Upper lobe of left lung (tissue), 4 donors: ENCODE measurements around the gene STUB1.

Experiments used
- EP300 ChIP-seq, 4 donors: sonication (generic); formaldehyde crosslinking; IDR thresholded peaks; one replicate each; pipeline ENCODE4 v1.5.1; 2017; ENCODE audit warnings: antibody characterized with exemption in 4 of 4, control low read depth in 2 of 4
- POLR2A ChIP-seq, 4 donors: fragments of 450-650 bp; IDR thresholded peaks; one replicate each; pipeline ENCODE4 v1.5.1; 2016 to 2017; ENCODE audit warnings: antibody characterized with exemption in 4 of 4, mild to moderate bottlenecking in 2 of 4
- POLR2AphosphoS5 ChIP-seq, 2 donors: sonication (generic); formaldehyde crosslinking; IDR thresholded peaks; one replicate each; pipeline ENCODE4 v1.5.1; 2017; ENCODE audit warnings: antibody characterized with exemption in 2 of 2
- TF ChIP-seq, protein P1 (sequence below), 6 experiments: fragments of 450-650 bp in 4 of 6; fragments of 200-600 bp in 2 of 6; sonication (generic) in 2 of 6; IDR thresholded peaks; one replicate each; pipeline ENCODE4 v1.5.1; 2016 to 2019; ENCODE audit warnings: antibody characterized with exemption in 6 of 6

DNA sequence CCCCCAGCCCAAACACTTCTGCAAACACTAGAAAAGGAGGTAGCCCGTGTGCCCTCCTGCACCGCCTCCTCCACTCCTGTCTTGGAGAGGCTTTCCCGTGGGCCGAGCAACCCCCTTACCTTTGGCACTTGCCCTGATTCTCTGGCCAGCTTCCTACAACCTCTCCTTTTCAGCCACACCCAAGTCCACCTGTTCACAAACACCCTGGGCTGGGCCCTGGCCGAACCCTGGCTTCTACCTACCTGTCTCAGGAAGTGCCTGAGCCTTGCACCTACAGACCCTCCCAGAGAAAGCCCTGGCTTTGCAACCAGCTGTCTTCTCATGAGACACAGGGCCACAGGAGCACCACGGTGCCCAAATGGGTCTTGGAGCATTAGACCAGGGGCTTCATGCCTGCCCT is 38.7 kb downstream of the STUB1 start:
- TF ChIP-seq, protein P1, sequence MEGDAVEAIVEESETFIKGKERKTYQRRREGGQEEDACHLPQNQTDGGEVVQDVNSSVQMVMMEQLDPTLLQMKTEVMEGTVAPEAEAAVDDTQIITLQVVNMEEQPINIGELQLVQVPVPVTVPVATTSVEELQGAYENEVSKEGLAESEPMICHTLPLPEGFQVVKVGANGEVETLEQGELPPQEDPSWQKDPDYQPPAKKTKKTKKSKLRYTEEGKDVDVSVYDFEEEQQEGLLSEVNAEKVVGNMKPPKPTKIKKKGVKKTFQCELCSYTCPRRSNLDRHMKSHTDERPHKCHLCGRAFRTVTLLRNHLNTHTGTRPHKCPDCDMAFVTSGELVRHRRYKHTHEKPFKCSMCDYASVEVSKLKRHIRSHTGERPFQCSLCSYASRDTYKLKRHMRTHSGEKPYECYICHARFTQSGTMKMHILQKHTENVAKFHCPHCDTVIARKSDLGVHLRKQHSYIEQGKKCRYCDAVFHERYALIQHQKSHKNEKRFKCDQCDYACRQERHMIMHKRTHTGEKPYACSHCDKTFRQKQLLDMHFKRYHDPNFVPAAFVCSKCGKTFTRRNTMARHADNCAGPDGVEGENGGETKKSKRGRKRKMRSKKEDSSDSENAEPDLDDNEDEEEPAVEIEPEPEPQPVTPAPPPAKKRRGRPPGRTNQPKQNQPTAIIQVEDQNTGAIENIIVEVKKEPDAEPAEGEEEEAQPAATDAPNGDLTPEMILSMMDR (IDR thresholded peaks at IDR 0.05), result no peak
- TF ChIP-seq POLR2AphosphoS5 (IDR thresholded peaks at IDR 0.05) (no peak), POLR2A (IDR thresholded peaks at IDR 0.05) (no peak), EP300 (IDR thresholded peaks at IDR 0.05) (no peak)
